Mammary epithelial cell (primary cell): Measurements from ENCODE around the gene NRXN2.

Experiments used
- EZH2 ChIP-seq: IDR thresholded peaks from 2 replicates; pipeline ENCODE4 v1.6.1; 2012; ENCODE audit warnings: low read length, inconsistent platforms, borderline replicate concordance
- TF ChIP-seq, protein P1 (sequence below), 2 donors: IDR thresholded peaks in 1 of 2; conservative IDR thresholded peaks in 1 of 2; 2 replicates each; pipeline ENCODE4 v1.5.1; 2011 to 2012; ENCODE audit warnings: inconsistent platforms in 2 of 2, low read length in 2 of 2, mild to moderate bottlenecking in 2 of 2, control low read depth in 1 of 2, low read depth in 1 of 2; ENCODE audit not compliant: insufficient read depth in 1 of 2; ENCODE audit errors: extremely low read depth in 1 of 2

DNA sequence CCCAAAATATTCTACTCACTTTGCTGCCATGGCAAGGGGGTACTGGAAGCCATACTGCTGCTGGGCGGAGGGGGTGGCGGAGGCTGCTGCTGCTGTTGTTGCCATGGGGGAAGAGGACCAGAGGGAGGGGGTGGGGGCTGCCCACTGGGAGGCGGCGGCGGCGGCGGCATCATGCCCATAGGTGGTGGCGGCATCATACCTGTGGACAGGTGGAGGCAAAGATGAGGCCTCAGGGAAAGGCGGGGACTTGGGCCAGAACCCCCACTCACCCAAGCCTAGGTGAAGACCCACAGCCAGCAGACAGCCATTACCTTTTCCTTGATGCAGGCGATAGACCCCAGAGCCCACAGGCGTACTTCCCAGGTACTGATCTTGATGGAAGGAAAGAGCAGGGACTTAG lies 43.9 kb upstream of the NRXN2 start:
- TF ChIP-seq, protein P1, sequence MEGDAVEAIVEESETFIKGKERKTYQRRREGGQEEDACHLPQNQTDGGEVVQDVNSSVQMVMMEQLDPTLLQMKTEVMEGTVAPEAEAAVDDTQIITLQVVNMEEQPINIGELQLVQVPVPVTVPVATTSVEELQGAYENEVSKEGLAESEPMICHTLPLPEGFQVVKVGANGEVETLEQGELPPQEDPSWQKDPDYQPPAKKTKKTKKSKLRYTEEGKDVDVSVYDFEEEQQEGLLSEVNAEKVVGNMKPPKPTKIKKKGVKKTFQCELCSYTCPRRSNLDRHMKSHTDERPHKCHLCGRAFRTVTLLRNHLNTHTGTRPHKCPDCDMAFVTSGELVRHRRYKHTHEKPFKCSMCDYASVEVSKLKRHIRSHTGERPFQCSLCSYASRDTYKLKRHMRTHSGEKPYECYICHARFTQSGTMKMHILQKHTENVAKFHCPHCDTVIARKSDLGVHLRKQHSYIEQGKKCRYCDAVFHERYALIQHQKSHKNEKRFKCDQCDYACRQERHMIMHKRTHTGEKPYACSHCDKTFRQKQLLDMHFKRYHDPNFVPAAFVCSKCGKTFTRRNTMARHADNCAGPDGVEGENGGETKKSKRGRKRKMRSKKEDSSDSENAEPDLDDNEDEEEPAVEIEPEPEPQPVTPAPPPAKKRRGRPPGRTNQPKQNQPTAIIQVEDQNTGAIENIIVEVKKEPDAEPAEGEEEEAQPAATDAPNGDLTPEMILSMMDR (conservative IDR thresholded peaks at IDR 0.05 in 1 of 2, IDR thresholded peaks at IDR 0.05 in 1 of 2; ENCODE audit: extremely low read depth in 1 of 2, insufficient read depth in 1 of 2, low read depth in 1 of 2, low read length in 2 of 2) = no peak
- no peak for TF ChIP-seq EZH2
